ENCODE data around the gene TDP2. TPM values are rescaled to one million over a fixed set of nuclear protein-coding genes. Genes with fewer than 3 reads are reported as not detected.

TDP2 gene
- total RNA-seq, 1 donor, result 27.9 TPM

DNA sequence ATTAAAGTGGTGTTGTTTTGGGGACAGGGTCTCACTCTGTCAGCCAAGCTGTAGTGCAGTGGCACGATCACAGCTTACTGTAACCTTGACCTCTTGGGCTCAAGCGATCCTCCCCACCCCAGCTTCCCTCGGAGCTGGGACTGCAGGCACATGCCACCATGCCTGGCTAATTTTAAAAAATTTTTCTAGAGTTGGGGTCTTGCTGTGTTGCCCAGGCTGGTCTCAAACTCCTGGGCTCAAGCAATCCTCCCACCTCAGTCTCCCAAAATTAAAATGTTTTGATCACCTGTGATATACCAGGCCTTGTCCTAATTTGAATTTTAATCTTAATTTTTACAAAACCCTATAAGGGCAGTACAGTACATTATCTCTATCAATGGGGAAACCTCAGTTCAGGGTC lies 25.7 kb upstream of the TDP2 start:
- Histone ChIP-seq H3K9me3 (ENCODE audit: low read depth, low read length) (no peaks in the 10 kb centered on the region), H3K4me2 (ENCODE audit: insufficient read depth, low read length) (no peak overlapping the region), H3K27ac (ENCODE audit: low read depth, low read length) (no peak overlapping the region), H3K36me3 (ENCODE audit: insufficient read depth, low read length) (no peaks in the 10 kb centered on the region), H3K4me1 (ENCODE audit: insufficient read depth, low read length) (peaks cover 12% of the 10 kb centered on the region), H3K79me2 (ENCODE audit: insufficient read depth, low read length) (no peaks in the 10 kb centered on the region), H3K27me3 (ENCODE audit: insufficient read depth, low read length) (no peaks in the 10 kb centered on the region), H3K4me3 (ENCODE audit: insufficient read depth, low read length) (no peak overlapping the region), H2AFZ (ENCODE audit: low read length) (no peak overlapping the region), H4K20me1 (ENCODE audit: insufficient read depth, low read length) (peaks cover 6% of the 10 kb centered on the region)
- no peak for DNase-seq (ENCODE audit: insufficient read length, low spot score, missing footprints)
- TF ChIP-seq, protein P1, sequence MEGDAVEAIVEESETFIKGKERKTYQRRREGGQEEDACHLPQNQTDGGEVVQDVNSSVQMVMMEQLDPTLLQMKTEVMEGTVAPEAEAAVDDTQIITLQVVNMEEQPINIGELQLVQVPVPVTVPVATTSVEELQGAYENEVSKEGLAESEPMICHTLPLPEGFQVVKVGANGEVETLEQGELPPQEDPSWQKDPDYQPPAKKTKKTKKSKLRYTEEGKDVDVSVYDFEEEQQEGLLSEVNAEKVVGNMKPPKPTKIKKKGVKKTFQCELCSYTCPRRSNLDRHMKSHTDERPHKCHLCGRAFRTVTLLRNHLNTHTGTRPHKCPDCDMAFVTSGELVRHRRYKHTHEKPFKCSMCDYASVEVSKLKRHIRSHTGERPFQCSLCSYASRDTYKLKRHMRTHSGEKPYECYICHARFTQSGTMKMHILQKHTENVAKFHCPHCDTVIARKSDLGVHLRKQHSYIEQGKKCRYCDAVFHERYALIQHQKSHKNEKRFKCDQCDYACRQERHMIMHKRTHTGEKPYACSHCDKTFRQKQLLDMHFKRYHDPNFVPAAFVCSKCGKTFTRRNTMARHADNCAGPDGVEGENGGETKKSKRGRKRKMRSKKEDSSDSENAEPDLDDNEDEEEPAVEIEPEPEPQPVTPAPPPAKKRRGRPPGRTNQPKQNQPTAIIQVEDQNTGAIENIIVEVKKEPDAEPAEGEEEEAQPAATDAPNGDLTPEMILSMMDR (IDR thresholded peaks at IDR 0.05; ENCODE audit: extremely low read depth, low read depth, low read length), result no peak

DNA sequence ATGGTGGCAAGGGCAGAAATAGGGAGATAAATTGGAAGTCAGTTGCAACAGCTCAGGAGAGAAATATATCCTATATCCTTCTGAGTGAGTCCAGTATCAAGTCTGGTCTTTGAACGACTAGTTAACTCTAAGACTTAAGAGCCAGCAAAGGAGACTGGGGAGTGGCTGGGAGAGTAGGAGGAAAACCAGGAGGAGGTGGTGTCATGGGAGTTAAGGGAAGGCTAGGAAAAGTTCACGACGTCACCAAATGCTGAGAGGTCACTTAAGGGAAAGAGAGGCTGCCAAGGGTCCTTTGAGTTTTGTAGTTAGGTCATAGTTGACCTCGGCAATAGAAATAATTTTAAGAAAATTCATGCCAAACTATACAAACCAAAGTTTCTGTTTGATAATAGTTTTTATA lies 25.3 kb upstream of the TDP2 start:
- Histone ChIP-seq H3K4me2 (ENCODE audit: insufficient read depth, low read length) (no peak overlapping the region), H3K27ac (ENCODE audit: low read depth, low read length) (no peak overlapping the region), H4K20me1 (ENCODE audit: insufficient read depth, low read length) (peaks cover 6% of the 10 kb centered on the region), H3K79me2 (ENCODE audit: insufficient read depth, low read length) (no peaks in the 10 kb centered on the region), H3K4me3 (ENCODE audit: insufficient read depth, low read length) (no peak overlapping the region), H2AFZ (ENCODE audit: low read length) (no peak overlapping the region), H3K9me3 (ENCODE audit: low read depth, low read length) (no peaks in the 10 kb centered on the region), H3K4me1 (ENCODE audit: insufficient read depth, low read length) (peaks cover 12% of the 10 kb centered on the region), H3K27me3 (ENCODE audit: insufficient read depth, low read length) (no peaks in the 10 kb centered on the region), H3K36me3 (ENCODE audit: insufficient read depth, low read length) (no peaks in the 10 kb centered on the region)
- TF ChIP-seq, protein P1 (IDR thresholded peaks at IDR 0.05; ENCODE audit: extremely low read depth, low read depth, low read length), result no peak
- DNase-seq (ENCODE audit: insufficient read length, low spot score, missing footprints), result no peak

DNA sequence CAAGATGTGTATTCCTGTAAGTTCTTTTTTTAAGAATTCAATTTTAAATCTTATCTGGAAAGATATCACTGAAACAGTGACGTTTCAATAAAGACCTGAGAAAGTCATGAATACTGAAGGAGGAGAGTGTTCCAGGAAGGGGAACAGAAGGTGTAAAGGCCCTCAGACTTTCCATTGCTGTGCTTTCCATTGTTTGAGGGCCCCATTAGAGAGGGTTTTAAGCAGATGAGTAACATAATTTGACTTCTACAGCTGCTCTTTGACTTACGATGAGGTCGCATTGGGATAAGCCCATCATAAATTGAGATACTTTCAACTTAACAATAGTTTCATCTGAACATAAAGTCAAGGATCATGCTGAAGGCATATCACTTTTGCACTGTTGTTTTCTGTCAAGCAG lies 24.9 kb upstream of the TDP2 start:
- DNase-seq (ENCODE audit: insufficient read length, low spot score, missing footprints), result no peak
- no peaks in the 10 kb centered on the region for H3K79me2 ChIP-seq (ENCODE audit: insufficient read depth, low read length)
- no peaks in the 10 kb centered on the region for H3K36me3 ChIP-seq (ENCODE audit: insufficient read depth, low read length)
- H4K20me1 ChIP-seq (ENCODE audit: insufficient read depth, low read length), result peaks cover 6% of the 10 kb centered on the region
- H3K4me2 ChIP-seq (ENCODE audit: insufficient read depth, low read length), result no peak overlapping the region
- H3K9me3 ChIP-seq (ENCODE audit: low read depth, low read length), result no peaks in the 10 kb centered on the region
- TF ChIP-seq, protein P1 (IDR thresholded peaks at IDR 0.05; ENCODE audit: extremely low read depth, low read depth, low read length), result no peak
- peaks cover 12% of the 10 kb centered on the region for H3K4me1 ChIP-seq (ENCODE audit: insufficient read depth, low read length)
- no peak overlapping the region for H3K4me3 ChIP-seq (ENCODE audit: insufficient read depth, low read length)
- no peak overlapping the region for H3K27ac ChIP-seq (ENCODE audit: low read depth, low read length)
- H2AFZ ChIP-seq (ENCODE audit: low read length), result no peak overlapping the region
- no peaks in the 10 kb centered on the region for H3K27me3 ChIP-seq (ENCODE audit: insufficient read depth, low read length)

DNA sequence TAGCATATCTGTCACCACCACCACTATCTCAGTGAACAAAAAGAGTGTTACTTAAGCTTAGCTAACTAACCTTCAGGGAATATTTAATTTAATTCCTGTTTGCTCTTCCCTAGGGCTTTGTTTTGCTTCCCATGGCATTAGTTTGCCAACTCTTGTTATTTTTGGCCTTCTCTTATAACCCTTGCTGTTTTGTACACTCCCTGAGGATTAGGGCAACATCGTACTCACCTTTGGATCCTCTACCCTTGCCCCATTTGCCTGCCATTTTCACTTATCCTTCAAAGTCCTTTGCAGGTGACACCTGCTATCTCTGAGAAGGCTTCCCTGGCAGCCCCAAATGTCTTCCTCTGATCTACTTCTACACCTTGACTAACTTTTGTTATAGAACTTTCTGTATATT lies 23.9 kb upstream of the TDP2 start:
- H4K20me1 ChIP-seq (ENCODE audit: insufficient read depth, low read length), result peaks cover 6% of the 10 kb centered on the region
- H3K27ac ChIP-seq (ENCODE audit: low read depth, low read length), result no peak overlapping the region
- no peak overlapping the region for H3K4me2 ChIP-seq (ENCODE audit: insufficient read depth, low read length)
- no peak for DNase-seq (ENCODE audit: insufficient read length, low spot score, missing footprints)
- H3K79me2 ChIP-seq (ENCODE audit: insufficient read depth, low read length), result no peaks in the 10 kb centered on the region
- TF ChIP-seq, protein P1 (IDR thresholded peaks at IDR 0.05; ENCODE audit: extremely low read depth, low read depth, low read length), result no peak
- H3K4me3 ChIP-seq (ENCODE audit: insufficient read depth, low read length), result no peak overlapping the region
- no peaks in the 10 kb centered on the region for H3K36me3 ChIP-seq (ENCODE audit: insufficient read depth, low read length)
- H3K4me1 ChIP-seq (ENCODE audit: insufficient read depth, low read length), result peaks cover 12% of the 10 kb centered on the region
- no peak overlapping the region for H2AFZ ChIP-seq (ENCODE audit: low read length)
- no peaks in the 10 kb centered on the region for H3K27me3 ChIP-seq (ENCODE audit: insufficient read depth, low read length)
- no peaks in the 10 kb centered on the region for H3K9me3 ChIP-seq (ENCODE audit: low read depth, low read length)

All from osteoblast (primary cell).